Activated CD4-positive, alpha-beta T cell treated with anti-CD3 and anti-CD28 coated beads for 36 hours (primary cell): Measurements from ENCODE around the gene PCDH18. TPM values are rescaled to one million over a fixed set of nuclear protein-coding genes. Genes with fewer than 3 reads are reported as not detected.
"Not testable (repeated sequence)": the region's sequence is repeated elsewhere in the genome, so short reads cannot be mapped to it uniquely, and the experiment has no call there.

ENCODE experiments used
- ATAC-seq: fragments of 200-7000 bp; cut with Tn5 transposase; one replicate; pipeline ENCODE4 v1.10.0; 2021; ENCODE audit warnings: mild to moderate bottlenecking, moderate library complexity
- CTCF ChIA-PET: fragments of 350-600 bp; sonication (Branson Sonifier 250); formaldehyde crosslinking; loops from one replicate; lab custom pipeline; 2021; ENCODE audit warnings: antibody characterized with exemption; lab: Charles Lee
- POLR2A ChIA-PET: fragments of 350-600 bp; sonication (Branson Sonifier 250); formaldehyde crosslinking; loops from one replicate; lab custom pipeline; 2021; ENCODE audit warnings: antibody characterized with exemption, inconsistent platforms; lab: Charles Lee
- DNase-seq: peaks from one replicate; pipeline ENCODE4 v3.0.0-alpha.2; 2020
- H3K27ac Mint-ChIP-seq: one replicate; pipeline ENCODE4 v1.8.0; 2021; ENCODE audit warnings: mixed read lengths
- H3K27me3 Mint-ChIP-seq: one replicate; pipeline ENCODE4 v1.8.0; 2021; ENCODE audit warnings: mixed read lengths
- H3K36me3 Mint-ChIP-seq: one replicate; pipeline ENCODE4 v1.8.0; 2021; ENCODE audit warnings: low read depth, mixed read lengths
- H3K4me1 Mint-ChIP-seq: one replicate; pipeline ENCODE4 v1.8.0; 2021; ENCODE audit warnings: mixed read lengths
- H3K4me3 Mint-ChIP-seq: one replicate; pipeline ENCODE4 v1.8.0; 2021; ENCODE audit warnings: mild to moderate bottlenecking, moderate library complexity, mixed read lengths
- H3K9me3 Mint-ChIP-seq: one replicate; pipeline ENCODE4 v1.8.0; 2021; ENCODE audit warnings: low read depth, mixed read lengths
- intact Hi-C, 2 experiments: fragments of 100-400 bp; cut with DNase I in 1 of 2; cut with micrococcal nuclease in 1 of 2; formaldehyde crosslinking; loops; one replicate each; pipeline versions ENCODE4 v1.14.2 to v1.15.1; 2022 to 2024; cut with DNase I, micrococcal nuclease
- total RNA-seq, 2 experiments: library from RNA; stranded (reverse); gene quantifications; one replicate each; pipeline ENCODE4 v1.2.3, GENCODE V29; 2021

PCDH18 gene
- total RNA-seq, 2 experiments from 2014 or later: not detected

GRCh38 chr4:137526681-137527080, 5.6 kb downstream of the PCDH18 start:
- no peaks in the 10 kb centered on the region for H3K27me3 Mint-ChIP-seq
- ATAC-seq (no peak), DNase-seq (no peak)
- intact Hi-C loops: no loop called here
- CTCF ChIA-PET: no interaction called here
- no peaks in the 10 kb centered on the region for H3K36me3 Mint-ChIP-seq
- H3K9me3 Mint-ChIP-seq: no peaks in the 10 kb centered on the region
- H3K27ac Mint-ChIP-seq: no peak overlapping the region
- no peak overlapping the region for H3K4me3 Mint-ChIP-seq
- POLR2A ChIA-PET: no interaction called here
- H3K4me1 Mint-ChIP-seq: no peaks in the 10 kb centered on the region

GRCh38 chr4:137524725-137525369, 7.4 kb downstream of the PCDH18 start:
- DNase-seq: no peak
- Mint-ChIP-seq H3K9me3 (no peaks in the 10 kb centered on the region), H3K36me3 (no peaks in the 10 kb centered on the region), H3K4me1 (no peaks in the 10 kb centered on the region), H3K27me3 (no peaks in the 10 kb centered on the region), H3K27ac (no peak overlapping the region), H3K4me3 (no peak overlapping the region)
- intact Hi-C loops: no loop called here
- ChIA-PET CTCF (no interaction called here), POLR2A (no interaction called here)
- ATAC-seq: no peak

- no peak for DNase-seq
- H3K27ac Mint-ChIP-seq: no peak overlapping the region
- ATAC-seq: no peak
- no peak overlapping the region for H3K4me3 Mint-ChIP-seq
- ChIA-PET POLR2A (no interaction called here), CTCF (no interaction called here)
- H3K9me3 Mint-ChIP-seq: no peaks in the 10 kb centered on the region
- intact Hi-C loops: no loop called here
- H3K36me3 Mint-ChIP-seq: no peaks in the 10 kb centered on the region
- no peaks in the 10 kb centered on the region for H3K4me1 Mint-ChIP-seq
- no peaks in the 10 kb centered on the region for H3K27me3 Mint-ChIP-seq
Measured at GRCh38 chr4:137523329-137523728, 9.0 kb downstream of the PCDH18 start.

GRCh38 chr4:137521053-137521452, 11.2 kb downstream of the PCDH18 start:
- Mint-ChIP-seq H3K4me1 (no peaks in the 10 kb centered on the region), H3K4me3 (no peak overlapping the region), H3K27ac (no peak overlapping the region), H3K27me3 (no peaks in the 10 kb centered on the region), H3K36me3 (no peaks in the 10 kb centered on the region), H3K9me3 (no peaks in the 10 kb centered on the region)
- ChIA-PET CTCF (no interaction called here), POLR2A (no interaction called here)
- no peak for ATAC-seq
- DNase-seq: no peak
- intact Hi-C loops: no loop called here

GRCh38 chr4:137519406-137519805, 12.9 kb downstream of the PCDH18 start:
- H3K27ac Mint-ChIP-seq: no peak overlapping the region
- DNase-seq: no peak
- POLR2A ChIA-PET: no interaction called here
- intact Hi-C loops: no loop called here
- H3K9me3 Mint-ChIP-seq: no peaks in the 10 kb centered on the region
- no peaks in the 10 kb centered on the region for H3K4me1 Mint-ChIP-seq
- H3K4me3 Mint-ChIP-seq: no peak overlapping the region
- CTCF ChIA-PET: no interaction called here
- ATAC-seq: no peak
- no peaks in the 10 kb centered on the region for H3K27me3 Mint-ChIP-seq
- no peaks in the 10 kb centered on the region for H3K36me3 Mint-ChIP-seq

- H3K27me3 Mint-ChIP-seq, DNase-seq, H3K36me3 Mint-ChIP-seq, ATAC-seq, H3K9me3 Mint-ChIP-seq, CTCF ChIA-PET, H3K27ac Mint-ChIP-seq, H3K4me1 Mint-ChIP-seq, POLR2A ChIA-PET, H3K4me3 Mint-ChIP-seq, intact Hi-C loops: not testable (repeated sequence)
Measured at GRCh38 chr4:137517323-137517722, 15.0 kb downstream of the PCDH18 start.

GRCh38 chr4:137514406-137515111, 17.7 kb downstream of the PCDH18 start:
- ATAC-seq (no peak), DNase-seq (no peak)
- CTCF ChIA-PET: no interaction called here
- POLR2A ChIA-PET: no interaction called here
- Mint-ChIP-seq H3K27me3 (no peaks in the 10 kb centered on the region), H3K9me3 (peaks cover 2% of the 10 kb centered on the region), H3K27ac (no peak overlapping the region), H3K4me1 (no peaks in the 10 kb centered on the region), H3K4me3 (no peak overlapping the region), H3K36me3 (no peaks in the 10 kb centered on the region)
- intact Hi-C loops: no loop called here

GRCh38 chr4:137510557-137511265, 21.6 kb downstream of the PCDH18 start:
- H3K4me1 Mint-ChIP-seq: no peaks in the 10 kb centered on the region
- no peaks in the 10 kb centered on the region for H3K36me3 Mint-ChIP-seq
- ChIA-PET POLR2A (no interaction called here), CTCF (no interaction called here)
- H3K27me3 Mint-ChIP-seq: no peaks in the 10 kb centered on the region
- intact Hi-C loops: no loop called here
- H3K9me3 Mint-ChIP-seq: peaks cover 4% of the 10 kb centered on the region
- DNase-seq (no peak), ATAC-seq (no peak)
- no peak overlapping the region for H3K27ac Mint-ChIP-seq
- no peak overlapping the region for H3K4me3 Mint-ChIP-seq

- Mint-ChIP-seq H3K27ac (no peak overlapping the region), H3K4me1 (no peaks in the 10 kb centered on the region), H3K36me3 (no peaks in the 10 kb centered on the region), H3K9me3 (peaks cover 4% of the 10 kb centered on the region), H3K27me3 (no peaks in the 10 kb centered on the region), H3K4me3 (no peak overlapping the region)
- CTCF ChIA-PET: no interaction called here
- DNase-seq (no peak), ATAC-seq (no peak)
- POLR2A ChIA-PET: no interaction called here
- intact Hi-C loops: no loop called here
Measured at GRCh38 chr4:137509855-137510282, 22.4 kb downstream of the PCDH18 start.

GRCh38 chr4:137502339-137503129, 29.8 kb downstream of the PCDH18 start:
- Mint-ChIP-seq H3K27me3 (no peaks in the 10 kb centered on the region), H3K4me3 (no peak overlapping the region), H3K27ac (no peak overlapping the region), H3K4me1 (no peaks in the 10 kb centered on the region), H3K9me3 (peaks cover 2% of the 10 kb centered on the region), H3K36me3 (no peaks in the 10 kb centered on the region)
- ATAC-seq: no peak
- DNase-seq: no peak
- CTCF ChIA-PET: no interaction called here
- POLR2A ChIA-PET: no interaction called here
- intact Hi-C loops: no loop called here

GRCh38 chr4:137496267-137496666, 36.0 kb downstream of the PCDH18 start:
- ATAC-seq, H3K9me3 Mint-ChIP-seq, H3K4me3 Mint-ChIP-seq, H3K27me3 Mint-ChIP-seq, CTCF ChIA-PET, H3K36me3 Mint-ChIP-seq, H3K27ac Mint-ChIP-seq, DNase-seq, intact Hi-C loops, POLR2A ChIA-PET, H3K4me1 Mint-ChIP-seq: not testable (repeated sequence)
